Motor neuron (in vitro differentiated cells): Measurements from ENCODE around the gene CAP2. TPM values are rescaled to one million over a fixed set of nuclear protein-coding genes. Genes with fewer than 3 reads are reported as not detected.
A peak's percentile ranks its signal among the peaks of the same experiment; 100 is the strongest.
"Not testable (repeated sequence)": the region's sequence is repeated elsewhere in the genome, so short reads cannot be mapped to it uniquely, and the experiment has no call there.

Experiments
- ATAC-seq, 8 experiments: fragments of 200-7000 bp; cut with Tn5 transposase; replicated peaks in 6 of 8; 2 replicates each; pipeline ENCODE4 v1.8.0; 2021; ENCODE audit warnings: mild to moderate bottlenecking in 8 of 8, moderate library complexity in 8 of 8
- H3K27ac ChIP-seq, 2 donors: fragments of 250-450 bp; sonication (Bioruptor Pico); 2 replicates each; pipeline ENCODE4 v1.9.0; 2021; ENCODE audit warnings: antibody characterized with exemption in 2 of 2, mild to moderate bottlenecking in 2 of 2, moderate library complexity in 1 of 2
- H3K4me1 ChIP-seq, 2 donors: fragments of 250-450 bp; sonication (Bioruptor Pico); replicated peaks in 1 of 2; 2 replicates each; pipeline ENCODE4 v1.6.1; 2021; ENCODE audit warnings: antibody characterized with exemption in 2 of 2, mild to moderate bottlenecking in 2 of 2, moderate library complexity in 1 of 2
- H3K4me3 ChIP-seq, 5 donors: fragments of 250-450 bp; sonication (Bioruptor Pico); 2 replicates each; pipeline ENCODE4 v1.9.0; 2021; ENCODE audit warnings: antibody characterized with exemption in 5 of 5, mild to moderate bottlenecking in 5 of 5, moderate library complexity in 4 of 5
- WGBS, 10 experiments: fragments of 450-650 bp; shearing (Covaris generic); methylation state at CpG; one replicate each; pipeline ENCODE4 v1.0.0; 2022; 5-methylcytosine and 5-hydroxymethylcytosine counted together
- in situ Hi-C, 9 experiments: fragments of 400-800 bp; cut with MboI; loops; one replicate each; pipeline ENCODE4 v1.15.0; 2021; ENCODE audit warnings: low sequenced_read_pairs in 9 of 9, low pct_unique_long_range_greater_than_20kb in 2 of 9; ENCODE audit not compliant: unreplicated experiment in 9 of 9
- total RNA-seq, 8 experiments: library from RNA; unstranded; fragments of 300-600 nt; gene quantifications; 2 replicates each; pipeline versions ENCODE4 v1.2.3 to v1.2.4, GENCODE V29; 2022

CAP2 gene
- total RNA-seq, 8 experiments from 2014 or later = 0.15 to 21.8 (median 10.7) TPM

- WGBS, 10 experiments = 69 to 100% (median 90%) methylated on average over 2 to 3 of the region's 5 CpGs; no CpG with 5 or more reads in 5 of the 10 experiments
- ATAC-seq, in situ Hi-C loops, H3K4me1 ChIP-seq, H3K4me3 ChIP-seq, H3K27ac ChIP-seq: not testable (repeated sequence)
Observed at GRCh38 chr6:17428595-17429120, 35.3 kb downstream of the CAP2 start.

- in situ Hi-C loops = no loop called here
- peak in 2 of 8 experiments; percentile 35 to 53 for ATAC-seq
Observed at GRCh38 chr6:17429383-17430061, 36.1 kb downstream of the CAP2 start.

DNA sequence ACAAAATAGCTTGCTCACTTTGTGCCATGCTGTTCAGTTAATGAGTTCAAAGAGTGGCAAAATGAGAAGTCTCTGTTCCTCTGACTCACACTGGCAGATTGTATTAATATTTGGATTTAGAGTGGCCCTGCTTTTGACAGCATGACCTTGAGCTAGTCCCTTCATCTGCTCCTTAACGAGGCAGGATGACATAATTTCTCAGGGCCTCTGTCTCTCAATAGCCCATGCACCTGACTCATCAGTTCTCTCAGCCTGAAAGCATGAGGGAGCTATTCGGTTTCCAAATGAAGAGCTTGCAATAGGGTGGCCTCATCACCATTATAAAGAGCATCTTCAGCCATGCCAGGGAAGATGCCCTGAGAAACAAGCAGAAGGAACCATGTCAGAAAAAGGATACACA, 38.2 kb downstream of the CAP2 start:
- peak in 5 of 8 experiments; percentile 64 to 92 (median 73) for ATAC-seq
- Histone ChIP-seq H3K4me1 (no peaks in the 10 kb centered on the region), H3K4me3 (no peak overlapping the region), H3K27ac (no peak overlapping the region)
- in situ Hi-C loops = no loop called here
- 0 to 57% (median 17%) methylated on average over 1 to 2 of the region's 2 CpGs; no CpG with 5 or more reads in 3 of the 10 experiments for WGBS, 10 experiments

More at GRCh38 chr6:17429383-17430061, 36.1 kb downstream of the CAP2 start:
- no peaks in the 10 kb centered on the region for H3K4me1 ChIP-seq
- H3K4me3 ChIP-seq = no peak overlapping the region
- H3K27ac ChIP-seq = no peak overlapping the region
- WGBS, 10 experiments = 0 to 100% (median 78%) methylated on average over 1 to 3 of the region's 3 CpGs

DNA sequence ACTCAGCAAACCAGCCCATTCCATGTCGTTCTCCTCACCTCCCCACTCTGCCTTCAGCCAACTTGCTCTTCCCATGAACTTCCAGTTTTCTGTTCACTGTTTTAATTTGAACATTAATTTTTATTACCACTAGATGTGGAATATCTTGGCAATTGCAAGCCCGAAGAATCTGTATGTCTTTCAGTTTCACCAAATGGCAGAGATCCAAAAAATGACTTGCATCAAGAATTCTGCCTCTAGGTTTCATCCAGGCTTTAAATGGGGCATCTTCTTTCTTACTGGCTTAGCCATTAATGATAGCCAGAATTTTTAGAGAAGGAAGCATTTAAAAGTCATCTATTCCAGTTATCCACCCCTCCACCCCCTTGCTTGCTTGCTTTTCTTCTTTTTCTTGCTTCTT, 39.0 kb downstream of the CAP2 start:
- in situ Hi-C loops = no loop called here
- Histone ChIP-seq H3K4me1 (no peaks in the 10 kb centered on the region), H3K27ac (no peak overlapping the region), H3K4me3 (no peak overlapping the region)
- WGBS, 10 experiments = 30 to 100% (median 82%) methylated on average over 1 to 2 of the region's 2 CpGs
- no peak for ATAC-seq

DNA sequence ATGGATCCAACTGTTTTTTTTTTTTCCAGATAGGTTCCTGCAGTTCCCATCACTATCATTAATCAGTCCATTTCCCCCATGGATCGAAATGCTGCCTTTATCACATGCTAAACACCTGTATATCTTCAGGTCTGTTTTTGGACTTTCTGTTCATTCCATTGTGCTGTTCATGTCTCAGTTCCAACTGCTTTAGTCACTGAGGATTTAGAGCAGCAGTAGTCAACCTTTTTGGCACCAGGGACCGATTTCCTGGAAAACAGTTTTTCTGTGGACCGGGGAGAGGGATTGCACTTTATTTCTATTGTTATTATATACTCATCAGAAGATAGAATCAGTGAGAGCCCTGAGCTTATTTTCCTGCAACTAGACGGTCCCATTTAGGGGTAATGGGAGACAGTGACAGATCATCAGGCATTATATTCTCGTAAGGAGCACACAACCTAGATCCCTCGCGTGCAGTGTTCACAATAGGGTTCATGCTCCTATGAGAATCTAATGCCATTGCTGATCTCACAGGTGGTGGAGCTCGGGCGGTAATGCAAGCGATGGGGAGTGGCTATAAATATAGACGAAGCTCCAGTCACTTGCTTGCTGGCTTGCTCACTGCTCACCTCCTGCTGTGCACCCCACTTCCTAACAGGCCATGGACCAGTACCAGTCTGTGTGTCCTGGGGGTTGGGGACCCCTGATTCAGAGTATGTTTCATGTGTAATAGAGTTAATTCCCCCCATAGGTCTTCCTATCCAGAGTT, 46.0 kb downstream of the CAP2 start:
- in situ Hi-C loops = no loop called here
- peak in 5 of 8 experiments; percentile 49 to 86 (median 62) for ATAC-seq
- Histone ChIP-seq H3K27ac (no peak overlapping the region), H3K4me3 (no peak overlapping the region), H3K4me1 (no peaks in the 10 kb centered on the region)
- WGBS, 10 experiments = 23 to 87% (median 51%) methylated on average over 3 to 9 of the region's 11 CpGs; no CpG with 5 or more reads in 2 of the 10 experiments

- WGBS, 10 experiments = 67 to 100% (median 88%) methylated on average over 1 to 3 of the region's 4 CpGs; no CpG with 5 or more reads in 2 of the 10 experiments
- ATAC-seq, H3K4me1 ChIP-seq, H3K4me3 ChIP-seq, H3K27ac ChIP-seq, in situ Hi-C loops: not testable (repeated sequence)
Observed at GRCh38 chr6:17440811-17441210, 47.4 kb downstream of the CAP2 start.

GRCh38 chr6:17442196-17442595, 48.8 kb downstream of the CAP2 start:
- no peaks in the 10 kb centered on the region for H3K4me1 ChIP-seq
- in situ Hi-C loops = no loop called here
- no peak overlapping the region for H3K27ac ChIP-seq
- WGBS, 10 experiments = 24 to 83% (median 69%) methylated on average over 1 to 4 of the region's 4 CpGs; no CpG with 5 or more reads in 6 of the 10 experiments
- no peak for ATAC-seq
- no peak overlapping the region for H3K4me3 ChIP-seq

- no peak for ATAC-seq
- in situ Hi-C loops = no loop called here
- no peak overlapping the region for H3K27ac ChIP-seq
- 60 to 100% (median 86%) methylated on average over 1 to 2 of the region's 2 CpGs; no CpG with 5 or more reads in 2 of the 10 experiments for WGBS, 10 experiments
- H3K4me1 ChIP-seq = peaks cover 6 to 12% of the 10 kb centered on the region in 2 donors
- no peak overlapping the region for H3K4me3 ChIP-seq
Observed at GRCh38 chr6:17446713-17447112, 53.3 kb downstream of the CAP2 start.

DNA sequence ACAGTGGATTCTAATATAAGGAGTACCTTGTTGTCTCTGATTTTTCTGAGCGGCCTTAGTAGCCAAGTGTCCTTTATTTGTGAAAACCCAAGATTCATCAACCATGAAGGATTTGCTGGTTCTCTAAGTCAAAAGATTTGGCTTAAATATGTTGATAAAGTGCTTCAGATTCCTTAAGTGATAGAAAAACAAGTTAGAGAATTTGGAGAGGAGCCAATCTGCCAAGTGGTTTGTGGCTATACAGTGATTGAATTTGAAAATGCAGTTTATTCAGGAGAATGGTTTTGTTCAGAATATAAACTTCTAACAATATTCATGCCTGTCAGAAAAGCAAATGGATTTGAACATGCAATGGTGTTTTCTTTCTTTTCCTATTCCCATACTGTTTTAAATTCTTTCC, 54.8 kb downstream of the CAP2 start:
- no peak overlapping the region for H3K27ac ChIP-seq
- in situ Hi-C loops = no loop called here
- WGBS, 10 experiments = 86 to 100% (median 100%) methylated on average over 1 of the region's 1 CpG; no CpG with 5 or more reads in 6 of the 10 experiments

DNA sequence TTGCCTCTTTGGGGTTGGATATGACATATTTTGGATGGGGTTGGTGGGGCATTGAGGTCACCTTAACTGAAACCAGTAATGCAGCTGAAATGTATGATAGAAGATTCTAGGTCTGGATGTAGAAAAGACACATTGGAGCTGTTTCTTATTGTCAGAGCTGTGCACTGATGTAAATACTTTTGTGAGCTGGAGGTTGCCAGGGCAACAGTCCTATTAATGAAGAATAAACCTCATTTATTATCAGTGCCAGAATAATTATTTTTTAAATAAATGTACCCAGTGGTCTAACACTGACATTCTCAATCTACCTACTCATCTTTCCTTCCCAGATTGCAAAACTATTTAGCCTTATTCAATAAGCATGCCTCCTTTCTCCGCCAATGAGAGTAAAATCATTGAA, 57.0 kb downstream of the CAP2 start:
- ATAC-seq = peak in 2 of 8 experiments; percentile 17 to 52
- 50 to 100% (median 94%) methylated on average over 1 of the region's 1 CpG; no CpG with 5 or more reads in 2 of the 10 experiments for WGBS, 10 experiments
- in situ Hi-C loops = no loop called here
- no peak overlapping the region for H3K4me3 ChIP-seq
- no peak overlapping the region for H3K27ac ChIP-seq
- H3K4me1 ChIP-seq = peaks cover 6 to 12% of the 10 kb centered on the region in 2 donors

More for the DNA sequence above, 54.8 kb downstream of the CAP2 start:
- ATAC-seq = no peak
- Histone ChIP-seq H3K4me1 (peaks cover 6 to 12% of the 10 kb centered on the region in 2 donors), H3K4me3 (no peak overlapping the region)

DNA sequence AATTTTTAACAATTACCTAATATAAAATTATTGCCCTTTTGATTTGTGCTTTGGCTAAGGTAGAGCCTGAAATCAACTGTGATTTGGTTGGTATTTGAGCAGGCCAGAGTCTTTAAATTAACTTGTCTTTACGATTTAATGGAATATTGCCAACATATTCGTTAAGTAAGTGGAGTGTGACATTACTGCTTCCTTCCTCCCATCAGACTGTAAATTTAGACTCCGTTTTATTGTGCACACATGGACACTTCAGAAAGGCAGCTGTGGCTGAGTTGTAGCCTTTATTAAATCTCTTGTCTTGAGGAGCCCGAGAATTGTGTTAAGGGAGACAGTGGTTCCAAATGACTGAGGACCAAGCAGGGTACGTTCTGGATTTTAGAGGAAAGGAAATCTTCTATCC, 57.4 kb downstream of the CAP2 start:
- in situ Hi-C loops = no loop called here
- peaks cover 6 to 12% of the 10 kb centered on the region in 2 donors for H3K4me1 ChIP-seq
- peak in 2 of 8 experiments; percentile 36 to 51 for ATAC-seq
- no peak overlapping the region for H3K27ac ChIP-seq
- 15 to 100% (median 78%) methylated on average over 1 to 5 of the region's 5 CpGs for WGBS, 10 experiments
- no peak overlapping the region for H3K4me3 ChIP-seq

GRCh38 chr6:17452096-17452495, 58.7 kb downstream of the CAP2 start:
- Histone ChIP-seq H3K4me3 (no peak overlapping the region), H3K27ac (no peak overlapping the region), H3K4me1 (peaks cover 6 to 12% of the 10 kb centered on the region in 2 donors)
- no peak for ATAC-seq
- in situ Hi-C loops = no loop called here
- WGBS, 10 experiments = 80 to 97% (median 95%) methylated on average over 1 to 6 of the region's 6 CpGs; no CpG with 5 or more reads in 1 of the 10 experiments
